Fibroblast of skin of left biceps (primary cell): ENCODE results near the gene EEPD1.
A peak's percentile ranks its signal among the peaks of the same experiment; 100 is the strongest.
"Not testable (repeated sequence)": the region's sequence is repeated elsewhere in the genome, so short reads cannot be mapped to it uniquely, and the experiment has no call there.

Experiments
- DNase-seq, 2 experiments: peaks; one replicate each; pipeline ENCODE4 v3.0.0-alpha.2; 2013; ENCODE audit warnings: low read depth in 2 of 2

EEPD1 gene

DNA sequence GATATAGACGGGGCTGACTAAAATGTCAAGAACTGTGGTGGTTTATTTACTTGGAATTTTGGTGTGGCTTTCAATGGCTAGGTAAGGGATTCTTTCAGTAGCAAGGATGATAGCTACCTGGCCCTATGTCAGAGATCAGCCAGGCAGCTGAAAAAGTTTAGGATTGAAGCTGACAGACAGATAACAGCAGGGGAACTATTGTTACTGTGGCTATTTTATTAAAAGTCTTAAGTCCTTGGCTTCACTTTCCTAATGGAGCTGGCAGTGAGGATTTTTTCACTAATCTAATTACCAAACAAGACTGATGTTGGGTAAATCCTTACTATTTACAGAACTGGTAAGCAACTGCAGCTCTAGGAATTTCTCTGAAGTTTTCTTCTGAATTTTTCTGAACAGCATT lies 164.2 kb downstream of the EEPD1 start:
- no peak for DNase-seq

DNA sequence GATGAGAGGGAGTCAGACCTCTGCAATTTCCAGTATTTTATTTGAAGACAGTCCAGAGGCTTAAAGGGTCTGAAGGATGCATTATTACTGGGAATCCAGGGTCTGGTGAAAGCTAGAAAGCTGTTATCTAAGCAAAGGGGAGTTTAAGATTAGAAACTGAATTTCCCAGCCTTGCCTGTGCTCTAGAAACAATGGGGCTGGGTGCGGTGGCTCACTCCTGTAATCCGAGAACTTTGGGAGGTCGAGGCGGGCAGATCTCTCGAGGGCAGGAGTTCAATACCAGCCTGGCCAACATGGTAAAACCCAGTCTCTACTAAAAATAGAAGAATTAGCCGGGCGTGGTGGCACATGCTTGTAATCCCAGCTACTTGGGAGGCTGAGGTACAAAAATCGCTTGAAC lies 165.1 kb downstream of the EEPD1 start:
- DNase-seq: no peak

DNA sequence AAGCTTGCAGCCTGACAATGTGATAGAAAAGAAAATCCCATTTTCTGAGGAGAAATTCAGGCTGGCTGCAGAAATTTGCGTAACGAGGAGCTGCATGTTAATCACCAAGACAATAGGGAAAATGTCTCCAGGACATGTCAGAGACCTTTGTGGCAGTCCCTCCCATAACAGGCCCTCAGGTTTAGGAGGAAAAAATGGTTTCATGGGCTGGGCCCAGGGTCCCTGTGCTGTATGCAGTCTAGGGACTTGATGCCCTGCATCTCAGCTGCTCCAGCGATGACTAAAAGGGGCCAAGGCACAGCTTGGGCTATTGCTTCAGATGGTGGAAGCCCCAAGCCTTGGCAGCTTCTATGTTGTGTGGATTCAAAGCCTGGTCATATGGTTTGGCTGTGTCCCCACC lies 168.2 kb downstream of the EEPD1 start:
- not testable (repeated sequence) for DNase-seq

DNA sequence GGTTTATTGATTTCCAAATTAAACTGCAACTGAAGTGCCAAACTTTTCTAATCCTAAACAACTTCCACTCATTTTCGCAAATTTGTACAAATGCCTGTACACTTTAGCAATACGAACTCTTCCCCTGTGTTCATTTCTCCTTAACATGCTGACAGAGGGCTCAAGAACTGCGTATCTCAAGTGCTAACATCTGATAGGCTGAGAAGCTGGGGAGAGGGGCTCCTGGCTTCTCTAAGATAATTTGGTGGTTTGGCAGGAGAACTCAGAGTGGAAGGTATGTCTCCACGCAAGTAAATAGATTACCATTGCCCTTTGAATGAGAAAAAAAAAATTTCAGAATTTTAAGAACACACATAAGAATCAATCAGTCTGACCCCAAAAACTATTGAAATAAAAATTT lies 183.3 kb downstream of the EEPD1 start:
- no peak for DNase-seq

DNA sequence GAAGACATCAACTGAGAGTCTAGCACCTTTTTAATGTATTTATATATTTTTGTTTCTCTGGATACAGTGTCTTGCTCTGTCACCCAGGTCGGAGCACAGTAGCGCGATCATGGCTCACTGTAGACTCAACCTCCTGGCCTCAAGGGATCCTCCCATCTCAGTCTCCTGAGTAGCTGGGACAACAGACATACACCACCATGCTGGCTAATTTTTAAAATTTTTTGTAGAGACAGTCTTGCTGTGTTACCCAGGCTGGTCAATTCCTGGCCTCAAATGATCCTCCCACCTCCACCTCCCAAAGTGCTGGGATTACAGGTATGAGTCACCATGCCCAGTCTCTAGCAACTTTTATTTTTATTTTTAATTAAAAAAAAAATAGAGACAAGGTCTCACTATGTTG lies 185.2 kb downstream of the EEPD1 start:
- DNase-seq: no peak

DNA sequence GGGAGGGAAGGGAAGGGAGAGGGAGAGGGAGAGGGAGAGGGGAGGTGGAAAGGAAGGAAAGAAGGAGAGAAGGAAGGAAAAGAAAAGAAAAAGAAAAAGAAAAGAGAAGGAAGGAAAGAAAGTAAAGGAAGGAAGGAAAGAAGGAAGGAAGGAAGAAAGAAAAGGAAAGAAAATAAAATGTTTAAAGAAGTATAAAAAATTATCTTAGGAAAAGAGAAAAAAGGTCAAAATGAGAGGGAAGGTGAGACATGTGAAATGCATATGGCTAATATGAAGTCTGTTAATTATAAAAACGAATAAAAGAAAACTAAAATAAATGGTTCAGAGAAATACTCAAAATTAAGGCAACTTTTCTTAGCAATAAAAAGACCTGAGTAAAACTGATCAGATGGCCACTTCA lies 190.5 kb downstream of the EEPD1 start:
- no peak for DNase-seq

DNA sequence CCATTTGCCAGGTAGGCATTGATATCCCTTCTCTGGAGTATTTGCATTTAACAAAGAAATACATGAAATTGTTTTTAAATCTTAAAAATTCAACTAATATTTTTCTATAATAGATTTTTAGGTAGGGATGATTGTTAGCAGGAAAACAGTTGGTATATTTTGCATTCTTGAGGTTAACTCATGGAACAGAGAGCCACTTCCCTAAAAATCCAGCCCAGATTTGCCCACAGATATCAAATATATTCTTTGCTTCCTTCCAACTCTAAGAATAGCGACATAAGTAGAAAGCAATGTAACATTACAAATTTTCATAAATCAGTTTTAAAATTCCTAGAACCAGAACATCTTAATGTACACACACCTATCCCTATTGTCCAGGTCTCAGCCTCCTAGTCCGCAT lies 191.6 kb downstream of the EEPD1 start:
- no peak for DNase-seq

DNA sequence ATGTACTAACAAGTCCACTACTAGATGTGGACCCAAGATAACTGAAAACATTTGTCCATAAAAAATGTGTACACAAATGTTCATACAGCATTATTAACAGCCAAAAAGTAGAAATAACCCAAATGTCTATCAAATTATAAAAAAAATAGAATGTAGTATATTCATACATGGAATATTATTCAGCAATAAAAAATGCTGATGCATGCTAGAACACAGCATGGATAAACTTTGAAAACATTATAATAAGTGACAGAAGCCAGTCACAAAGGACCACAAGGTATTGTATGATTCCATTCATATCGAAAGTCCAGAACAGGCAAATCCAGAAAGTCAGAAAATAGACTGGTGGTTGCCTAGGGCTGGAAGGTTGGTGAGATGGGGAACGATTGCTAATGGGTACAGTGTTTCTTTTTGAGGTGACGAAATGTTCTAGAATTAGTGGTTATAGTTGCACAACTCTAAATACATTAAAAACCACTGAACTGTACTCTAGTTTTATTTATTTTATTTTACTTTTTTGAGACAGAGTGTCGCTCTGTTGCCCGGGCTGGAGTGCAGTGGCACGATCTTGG lies 193.3 kb downstream of the EEPD1 start:
- DNase-seq: no peak

DNA sequence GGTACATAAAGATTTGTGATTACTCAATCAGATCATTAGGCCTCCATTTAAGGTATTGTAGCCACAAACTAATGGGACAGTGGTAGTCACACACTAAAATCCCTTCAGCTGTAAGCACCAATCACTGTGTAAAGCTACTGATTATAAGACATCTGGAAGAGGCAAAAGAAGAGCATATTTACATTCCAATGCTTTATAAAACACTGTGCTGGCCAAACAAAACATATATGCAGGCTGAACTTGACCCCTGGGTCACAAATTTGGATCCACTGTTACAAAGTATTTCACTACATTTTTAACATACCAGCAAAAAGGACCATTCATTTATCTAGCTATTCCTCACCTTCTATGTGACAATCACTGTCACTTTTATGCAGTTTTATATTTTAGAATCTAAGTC lies 195.2 kb downstream of the EEPD1 start:
- peak; percentile 29 to 33 for DNase-seq

DNA sequence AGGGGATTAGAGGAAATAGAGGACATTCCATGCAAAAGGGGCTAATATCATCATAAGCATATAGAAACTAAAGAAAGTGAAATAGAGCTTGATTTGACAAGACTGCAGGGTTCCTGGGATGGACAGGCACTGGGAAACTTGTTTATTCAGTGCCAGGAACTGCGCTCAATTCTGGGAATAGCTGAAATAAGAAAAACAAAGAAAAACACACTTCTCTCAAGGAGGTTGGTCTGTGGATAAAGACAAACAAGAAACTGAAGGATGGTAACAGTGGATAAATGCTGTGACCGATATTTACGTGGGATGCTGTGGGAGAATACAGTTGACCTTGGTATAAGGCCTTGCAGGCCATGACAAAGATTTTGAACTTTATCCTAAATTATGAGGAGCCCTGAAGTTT lies 195.7 kb downstream of the EEPD1 start:
- no peak for DNase-seq

DNA sequence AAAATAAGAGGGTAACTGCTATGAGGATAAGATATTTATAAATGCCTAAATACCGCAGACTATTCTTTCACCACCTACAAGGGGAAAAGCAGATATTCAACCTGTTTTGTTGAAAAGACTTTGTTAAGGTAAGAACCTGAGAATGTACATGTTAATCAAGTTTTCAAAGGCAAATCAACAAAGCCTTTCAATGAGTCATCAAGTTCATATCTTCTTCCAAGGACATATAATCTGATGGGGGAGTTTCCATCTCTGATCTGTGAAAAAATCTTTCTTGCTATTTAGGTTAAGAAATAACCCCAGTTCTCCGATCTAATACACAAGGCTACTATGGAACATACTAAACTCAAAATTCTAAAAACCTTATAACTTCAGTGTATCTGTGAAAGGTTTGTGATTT lies 196.6 kb downstream of the EEPD1 start:
- DNase-seq: no peak
